ENCODE results near the gene CLIC3.
"Not testable (repeated sequence)": the region's sequence is repeated elsewhere in the genome, so short reads cannot be mapped to it uniquely, and the experiment has no call there.

The CLIC3 gene

GRCh38 chr9:137017071-137017470 lies 20.7 kb upstream of the CLIC3 start:
- no peak for DNase-seq (ENCODE audit: low spot score)

GRCh38 chr9:137016436-137016835 lies 20.1 kb upstream of the CLIC3 start:
- no peak for DNase-seq (ENCODE audit: low spot score)

DNA sequence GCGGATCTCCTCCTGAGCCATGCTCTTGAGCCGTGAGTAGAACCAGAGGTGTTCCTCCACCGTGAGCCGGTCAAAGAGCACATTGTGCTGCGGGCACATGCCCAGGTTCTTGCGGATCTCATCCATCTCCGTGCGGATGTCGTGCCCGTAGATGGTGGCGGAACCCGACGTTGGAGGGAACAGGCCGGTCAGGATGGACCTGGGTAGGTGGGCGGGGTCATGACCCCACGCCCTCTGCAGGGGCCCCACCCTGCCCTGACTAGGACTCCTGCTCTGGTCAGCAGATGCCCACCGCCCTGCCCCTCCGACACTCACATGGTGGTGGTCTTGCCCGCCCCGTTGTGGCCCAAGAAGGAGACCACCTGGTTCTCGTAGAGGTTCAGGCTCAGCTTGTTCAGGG lies 19.6 kb upstream of the CLIC3 start:
- no peak for DNase-seq (ENCODE audit: low spot score)

GRCh38 chr9:137015540-137015930 lies 19.2 kb upstream of the CLIC3 start:
- DNase-seq (ENCODE audit: low spot score) = no peak

GRCh38 chr9:137014776-137015539 lies 18.6 kb upstream of the CLIC3 start:
- no peak for DNase-seq (ENCODE audit: low spot score)

- no peak for DNase-seq (ENCODE audit: low spot score)
Observed at GRCh38 chr9:137014166-137014565, 17.8 kb upstream of the CLIC3 start.

GRCh38 chr9:137013571-137013940 lies 17.2 kb upstream of the CLIC3 start:
- DNase-seq (ENCODE audit: low spot score) = no peak

GRCh38 chr9:137012694-137013570 lies 16.6 kb upstream of the CLIC3 start:
- DNase-seq (ENCODE audit: low spot score) = no peak

GRCh38 chr9:137011907-137012675 lies 15.7 kb upstream of the CLIC3 start:
- no peak for DNase-seq (ENCODE audit: low spot score)

DNA sequence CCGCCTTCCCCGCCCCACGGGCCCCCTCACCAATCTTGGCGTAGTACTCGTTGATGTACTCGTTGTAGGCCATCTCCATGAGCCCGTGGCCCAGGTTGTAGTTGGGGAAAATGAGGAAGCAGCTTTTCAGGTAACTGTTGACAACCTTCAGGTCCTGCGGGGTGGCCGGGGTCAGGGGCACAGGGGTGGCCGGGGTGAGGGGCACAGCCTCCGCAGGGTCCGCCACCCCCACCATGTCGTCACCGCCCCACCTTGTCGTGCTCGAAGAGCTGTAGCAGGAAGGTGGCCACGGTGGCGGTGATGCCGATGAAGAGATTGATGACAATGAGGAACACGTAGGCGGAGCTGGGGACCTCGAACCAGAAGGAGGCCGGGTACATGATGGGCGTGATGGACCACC lies 14.8 kb upstream of the CLIC3 start:
- DNase-seq (ENCODE audit: low spot score) = no peak

DNA sequence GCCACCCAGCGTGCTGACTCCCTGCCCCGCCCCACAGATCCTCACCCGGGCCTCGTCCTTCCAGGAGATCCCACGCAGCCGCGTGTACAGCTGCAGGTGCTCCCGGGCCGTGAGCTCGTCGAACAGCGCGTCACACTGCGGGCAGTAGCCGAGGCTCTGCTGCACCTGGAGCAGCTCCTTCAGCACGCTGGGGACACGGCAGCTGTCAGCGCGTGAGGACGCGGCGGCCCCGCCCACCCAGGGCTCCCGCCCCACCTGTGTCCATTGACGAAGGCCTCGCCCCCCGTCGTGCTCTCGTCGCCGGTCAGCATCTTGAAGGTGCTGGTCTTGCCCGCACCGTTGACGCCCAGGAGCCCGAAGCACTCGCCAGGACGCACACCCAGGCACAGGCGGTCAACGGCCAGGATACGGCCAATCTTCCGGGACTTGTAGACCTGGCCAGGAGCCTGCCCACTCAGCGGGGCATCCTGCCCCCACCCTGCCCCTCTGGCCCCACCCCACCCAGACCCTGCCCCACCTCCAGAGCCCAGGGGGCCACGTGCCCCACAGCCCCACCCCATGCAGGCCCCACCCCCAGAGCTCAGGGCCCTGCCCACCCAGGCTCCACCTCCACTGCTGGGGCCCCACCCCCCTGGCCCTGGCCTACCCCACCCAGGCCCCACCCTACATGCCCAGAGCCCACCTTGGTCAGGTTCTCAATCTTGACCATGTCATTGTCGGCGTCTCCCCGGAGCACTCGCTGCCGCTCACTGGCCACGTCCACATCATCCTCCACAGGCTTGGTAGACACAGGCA lies 13.8 kb upstream of the CLIC3 start:
- no peak for DNase-seq (ENCODE audit: low spot score)

GRCh38 chr9:137009217-137009616 lies 12.8 kb upstream of the CLIC3 start:
- DNase-seq (ENCODE audit: low spot score) = no peak

- no peak for DNase-seq (ENCODE audit: low spot score)
Observed at GRCh38 chr9:137008312-137008711, 11.9 kb upstream of the CLIC3 start.

DNA sequence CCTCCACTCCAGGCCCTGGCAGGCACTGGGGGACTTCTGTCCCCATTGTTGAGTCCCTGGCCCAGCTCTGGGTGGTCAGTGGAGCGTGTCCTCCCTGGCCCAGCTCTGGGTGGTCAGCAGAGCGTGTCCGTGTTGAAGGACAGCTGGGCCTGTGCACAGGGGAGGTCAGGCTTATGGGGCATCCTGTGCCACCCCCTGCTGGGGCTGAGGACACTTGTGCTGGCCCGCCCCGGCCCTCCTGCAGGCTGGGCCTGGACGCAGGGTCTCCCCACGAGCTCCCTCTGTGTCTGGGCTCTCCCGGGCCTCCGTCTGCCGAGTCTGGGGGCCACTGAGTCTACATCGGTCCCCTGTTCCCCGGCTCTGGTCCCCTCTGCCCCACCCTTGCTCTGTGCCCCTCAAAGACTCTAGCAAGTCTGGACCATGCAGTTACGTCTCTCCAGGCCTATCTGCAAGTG lies 11.5 kb upstream of the CLIC3 start:
- no peak for DNase-seq (ENCODE audit: low spot score)

- DNase-seq (ENCODE audit: low spot score) = no peak
Observed at GRCh38 chr9:137007108-137007815, 10.9 kb upstream of the CLIC3 start.

DNA sequence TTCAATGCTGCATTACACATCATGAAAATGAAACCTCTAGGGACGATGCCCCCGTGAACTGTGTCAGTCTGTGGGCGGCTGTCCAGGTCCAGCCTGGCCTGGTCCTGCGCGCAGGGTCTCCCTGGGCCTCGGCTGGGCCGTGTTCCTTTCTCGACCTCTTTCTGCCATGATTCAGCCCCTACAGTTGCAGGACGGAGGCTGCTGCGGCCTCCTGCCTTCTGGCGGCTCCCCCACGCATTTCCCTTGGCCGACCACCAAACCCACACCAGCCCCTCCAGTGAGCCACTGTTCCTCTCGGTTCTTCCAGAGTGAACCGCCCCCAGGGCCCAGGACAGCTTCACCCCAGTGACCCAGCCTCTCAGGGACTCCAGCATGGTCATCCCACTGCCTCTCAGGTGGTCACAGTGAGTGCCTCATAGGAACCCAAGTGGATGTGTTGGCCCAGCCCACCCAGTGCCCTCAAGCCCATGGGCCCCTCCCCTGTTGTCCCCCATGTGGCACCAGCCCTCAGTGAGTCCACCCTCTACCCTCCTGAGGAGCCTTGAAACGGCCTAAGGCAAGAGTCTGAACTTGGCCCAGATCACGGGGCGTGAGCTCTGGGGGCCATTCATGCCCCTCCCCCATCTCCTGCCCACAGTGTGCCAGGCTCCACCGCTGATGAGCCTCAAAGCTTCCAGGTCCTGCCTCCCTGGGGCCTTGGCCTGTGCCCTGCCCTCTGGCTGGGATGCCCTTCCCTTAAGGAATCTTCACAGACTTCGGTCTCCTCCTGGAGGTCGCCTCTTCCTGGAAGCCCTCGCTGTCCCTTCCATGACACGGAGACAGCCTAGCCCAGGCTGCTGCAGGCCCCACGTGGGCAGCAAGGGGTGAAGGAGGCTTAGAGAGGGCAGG lies 10.0 kb upstream of the CLIC3 start:
- no peak for DNase-seq (ENCODE audit: low spot score)

DNA sequence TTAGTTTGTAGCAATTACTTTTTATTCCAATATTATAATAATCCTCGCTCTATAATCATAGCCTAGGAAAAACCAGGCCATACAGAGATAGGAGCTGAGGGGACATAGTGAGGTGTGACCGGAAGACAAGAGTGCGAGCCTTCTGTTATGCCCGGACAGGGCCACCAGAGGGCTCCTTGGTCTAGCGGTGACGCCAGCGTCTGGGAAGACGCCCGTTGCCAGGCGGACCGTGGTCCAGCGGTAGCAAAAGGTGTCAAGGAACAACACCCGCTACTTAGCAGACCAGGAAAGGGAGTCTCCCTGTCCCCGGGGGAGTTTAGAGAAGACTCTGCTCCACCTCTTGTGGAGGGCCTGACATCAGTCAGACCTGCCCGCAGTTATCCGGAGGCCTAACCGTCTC lies 7.9 kb upstream of the CLIC3 start:
- DNase-seq (ENCODE audit: low spot score) = not testable (repeated sequence)

- DNase-seq (ENCODE audit: low spot score) = no peak
Observed at GRCh38 chr9:137002646-137003041, 6.3 kb upstream of the CLIC3 start.

- no peak for DNase-seq (ENCODE audit: low spot score)
Observed at GRCh38 chr9:137001857-137002645, 5.7 kb upstream of the CLIC3 start.
